ENCODE data around the gene PDCD2L.
"Not testable (repeated sequence)": the region's sequence is repeated elsewhere in the genome, so short reads cannot be mapped to it uniquely, and the experiment has no call there.

PDCD2L gene

GRCh38 chr19:34404109-34404909 is at the start of gene PDCD2L:
PDCD2L (plus strand) TSS chr19:34404399; CDS start chr19:34404431, 32 bp downstream.
- DNase-seq: peak; percentile 58

- DNase-seq: no peak
Measured at GRCh38 chr19:34355201-34355600, 49.0 kb upstream of the PDCD2L start.

GRCh38 chr19:34356875-34357274 is 47.3 kb upstream of the PDCD2L start:
- no peak for DNase-seq

GRCh38 chr19:34357431-34357830 is 46.8 kb upstream of the PDCD2L start:
- no peak for DNase-seq

- peak; percentile 85 for DNase-seq
Measured at GRCh38 chr19:34359140-34359953, 44.9 kb upstream of the PDCD2L start.

- no peak for DNase-seq
Measured at GRCh38 chr19:34359954-34360315, 44.3 kb upstream of the PDCD2L start.

GRCh38 chr19:34360354-34360909 is 43.8 kb upstream of the PDCD2L start:
- DNase-seq: no peak

GRCh38 chr19:34362679-34363069 is 41.5 kb upstream of the PDCD2L start:
- DNase-seq: no peak

- no peak for DNase-seq
Measured at GRCh38 chr19:34363094-34363493, 41.1 kb upstream of the PDCD2L start.

- DNase-seq: no peak
Measured at GRCh38 chr19:34363930-34364329, 40.3 kb upstream of the PDCD2L start.

- DNase-seq: no peak
Measured at GRCh38 chr19:34364462-34364829, 39.8 kb upstream of the PDCD2L start.

GRCh38 chr19:34364830-34365462 is 39.3 kb upstream of the PDCD2L start, which contains the start of gene GPI:
GPI (plus strand) TSS chr19:34365196; CDS start chr19:34365267, 71 bp downstream.
- no peak for DNase-seq

- peak; percentile 49 for DNase-seq
Measured at GRCh38 chr19:34365463-34366401, 38.5 kb upstream of the PDCD2L start.

- DNase-seq: no peak
Measured at GRCh38 chr19:34366738-34367623, 37.2 kb upstream of the PDCD2L start.

- no peak for DNase-seq
Measured at GRCh38 chr19:34367624-34367957, 36.6 kb upstream of the PDCD2L start.

GRCh38 chr19:34368338-34368737 is 35.9 kb upstream of the PDCD2L start:
- DNase-seq: no peak

GRCh38 chr19:34369166-34369565 is 35.0 kb upstream of the PDCD2L start:
- not testable (repeated sequence) for DNase-seq

GRCh38 chr19:34370117-34370516 is 34.1 kb upstream of the PDCD2L start:
- DNase-seq: no peak

GRCh38 chr19:34370983-34371382 is 33.2 kb upstream of the PDCD2L start:
- no peak for DNase-seq

GRCh38 chr19:34373601-34374288 is 30.5 kb upstream of the PDCD2L start:
- no peak for DNase-seq

GRCh38 chr19:34375598-34375997 is 28.6 kb upstream of the PDCD2L start:
- no peak for DNase-seq

All from NCI-H2029 treated with DMSO at 0.1 percent for 48 hours (cell line).